GM20000 (cell line): ENCODE results near the gene RALY.

Experiments
- DNase-seq: peaks from one replicate; pipeline ENCODE4 v3.0.0; 2012; ENCODE audit warnings: low spot score
- TF ChIP-seq, protein P1 (sequence below): IDR thresholded peaks from 2 replicates; pipeline ENCODE4 v1.5.1; 2012; ENCODE audit warnings: mild to moderate bottlenecking, control low read depth; ENCODE audit errors: extremely low read depth, missing control alignments

RALY gene

DNA sequence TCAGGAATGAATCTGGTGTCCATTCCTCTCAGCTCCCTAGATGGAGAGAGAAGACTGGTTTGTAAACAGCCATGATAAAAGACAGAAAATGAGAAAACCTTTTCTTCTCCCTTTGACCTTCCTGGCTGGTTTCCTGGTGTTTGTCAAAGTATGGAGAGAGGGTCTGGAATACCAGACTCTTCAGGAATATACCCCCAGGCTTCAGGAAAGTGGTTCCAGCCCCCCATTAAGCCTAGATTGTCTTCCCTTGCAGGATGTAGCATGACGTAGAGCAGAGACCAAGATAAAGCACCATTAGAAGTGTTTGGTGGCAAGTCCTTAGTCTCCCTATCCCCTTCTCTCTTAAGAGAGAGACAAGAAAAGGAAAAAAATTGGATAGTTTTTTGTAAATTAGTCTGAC is 67.3 kb downstream of the RALY start:
- TF ChIP-seq, protein P1, sequence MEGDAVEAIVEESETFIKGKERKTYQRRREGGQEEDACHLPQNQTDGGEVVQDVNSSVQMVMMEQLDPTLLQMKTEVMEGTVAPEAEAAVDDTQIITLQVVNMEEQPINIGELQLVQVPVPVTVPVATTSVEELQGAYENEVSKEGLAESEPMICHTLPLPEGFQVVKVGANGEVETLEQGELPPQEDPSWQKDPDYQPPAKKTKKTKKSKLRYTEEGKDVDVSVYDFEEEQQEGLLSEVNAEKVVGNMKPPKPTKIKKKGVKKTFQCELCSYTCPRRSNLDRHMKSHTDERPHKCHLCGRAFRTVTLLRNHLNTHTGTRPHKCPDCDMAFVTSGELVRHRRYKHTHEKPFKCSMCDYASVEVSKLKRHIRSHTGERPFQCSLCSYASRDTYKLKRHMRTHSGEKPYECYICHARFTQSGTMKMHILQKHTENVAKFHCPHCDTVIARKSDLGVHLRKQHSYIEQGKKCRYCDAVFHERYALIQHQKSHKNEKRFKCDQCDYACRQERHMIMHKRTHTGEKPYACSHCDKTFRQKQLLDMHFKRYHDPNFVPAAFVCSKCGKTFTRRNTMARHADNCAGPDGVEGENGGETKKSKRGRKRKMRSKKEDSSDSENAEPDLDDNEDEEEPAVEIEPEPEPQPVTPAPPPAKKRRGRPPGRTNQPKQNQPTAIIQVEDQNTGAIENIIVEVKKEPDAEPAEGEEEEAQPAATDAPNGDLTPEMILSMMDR: no peak
- DNase-seq: no peak

DNA sequence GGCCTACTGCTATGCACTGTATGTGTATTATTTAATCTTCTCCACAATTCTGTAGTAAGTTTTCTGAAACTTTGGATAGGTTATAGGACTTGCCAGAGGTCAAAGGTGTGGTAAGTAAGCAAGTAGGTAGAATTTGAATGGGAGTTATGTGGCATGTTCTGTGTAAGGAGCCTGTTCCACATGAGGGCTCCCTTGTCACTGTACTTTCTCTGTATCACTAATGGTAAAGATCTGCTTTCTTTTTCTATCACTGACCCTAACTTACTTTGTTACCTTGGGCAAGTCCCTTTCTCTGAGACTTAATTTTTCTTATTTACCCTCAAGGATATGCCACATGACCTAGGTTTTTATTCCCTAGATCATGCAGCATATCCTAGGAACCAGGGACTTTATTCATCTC is 68.0 kb downstream of the RALY start:
- no peak for DNase-seq
- TF ChIP-seq, protein P1: no peak

DNA sequence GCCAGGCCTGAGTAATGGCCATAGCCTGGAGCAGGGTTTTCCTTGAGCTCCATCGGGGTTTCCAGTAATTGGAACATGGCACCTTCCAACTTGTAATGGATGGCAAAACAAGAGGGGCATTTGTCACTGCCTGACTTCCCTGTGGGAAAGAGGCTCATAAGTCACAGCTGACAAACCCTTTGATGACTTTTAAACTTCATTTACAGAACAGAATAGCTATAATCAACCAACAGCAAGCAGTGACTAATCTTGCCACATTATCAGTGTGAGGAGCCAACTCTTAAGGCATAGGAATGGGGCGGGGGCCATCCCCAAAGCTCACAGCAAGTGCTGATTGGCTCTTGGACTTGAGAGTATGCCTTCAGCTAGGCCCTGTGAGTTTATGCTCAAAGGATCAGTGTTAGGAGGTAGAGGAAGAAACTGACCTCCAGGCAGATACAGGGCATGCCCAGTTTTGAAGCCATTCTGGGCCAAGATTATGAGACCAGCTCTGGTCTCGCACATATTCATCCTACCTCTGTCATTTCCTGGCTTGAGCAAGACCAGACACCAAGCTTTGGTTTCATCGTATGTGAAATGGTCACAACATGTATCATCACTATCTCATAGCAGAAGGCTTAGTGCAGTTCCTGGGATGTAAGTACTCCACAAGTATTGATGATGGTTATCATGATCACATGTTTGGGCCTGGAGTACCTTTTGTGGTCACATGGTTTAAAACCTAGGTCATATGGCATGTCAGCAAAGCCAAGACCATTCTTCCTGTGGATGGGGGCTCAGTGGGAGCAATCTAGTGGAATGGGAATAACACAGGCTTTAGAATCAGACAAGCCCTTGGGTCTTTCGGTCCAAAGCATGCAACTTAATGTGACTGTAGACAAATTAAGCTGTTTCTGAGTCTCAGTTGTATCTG is 69.1 kb downstream of the RALY start:
- DNase-seq: no peak

DNA sequence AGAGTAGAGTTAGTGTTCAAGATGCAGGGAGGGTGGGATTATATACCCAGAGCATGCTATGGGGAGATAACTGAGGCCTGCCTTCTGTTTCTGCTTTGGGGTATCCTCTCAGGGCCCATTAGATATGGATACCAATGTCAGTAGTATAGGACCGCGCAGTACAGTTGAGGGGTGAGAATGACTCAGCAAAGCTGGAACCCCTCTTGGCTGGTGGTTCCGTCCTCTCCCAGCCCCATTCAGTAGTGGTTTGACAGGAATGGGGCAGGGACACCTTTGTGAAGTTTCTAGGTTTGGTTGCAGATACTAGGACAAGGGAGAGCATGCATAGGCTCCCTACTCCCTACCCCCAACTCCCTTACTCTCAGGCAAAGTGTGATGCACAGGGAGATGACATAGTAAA is 70.6 kb downstream of the RALY start:
- TF ChIP-seq, protein P1: no peak
- DNase-seq: no peak

More for the DNA sequence above, 69.1 kb downstream of the RALY start:
- TF ChIP-seq, protein P1: no peak

DNA sequence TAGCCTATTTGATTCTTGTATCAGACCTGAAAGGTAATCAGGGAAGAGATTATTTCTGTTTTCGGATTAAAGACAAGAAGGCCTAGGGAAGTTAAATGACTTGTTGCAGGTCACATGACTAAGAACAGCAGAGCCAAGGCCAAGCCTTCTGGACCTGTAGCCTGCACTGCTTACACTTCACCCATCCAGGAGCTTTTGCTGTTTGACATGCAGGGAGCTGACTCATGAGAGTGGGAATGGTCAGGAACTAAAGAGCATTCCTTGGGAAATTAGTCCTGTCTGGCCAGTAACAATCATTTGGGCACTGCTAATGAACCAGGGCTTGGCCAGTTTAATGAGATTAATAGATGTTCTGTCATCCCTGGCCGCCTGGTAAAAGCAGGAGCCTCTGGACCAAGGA is 71.5 kb downstream of the RALY start:
- no peak for DNase-seq
- TF ChIP-seq, protein P1: no peak

DNA sequence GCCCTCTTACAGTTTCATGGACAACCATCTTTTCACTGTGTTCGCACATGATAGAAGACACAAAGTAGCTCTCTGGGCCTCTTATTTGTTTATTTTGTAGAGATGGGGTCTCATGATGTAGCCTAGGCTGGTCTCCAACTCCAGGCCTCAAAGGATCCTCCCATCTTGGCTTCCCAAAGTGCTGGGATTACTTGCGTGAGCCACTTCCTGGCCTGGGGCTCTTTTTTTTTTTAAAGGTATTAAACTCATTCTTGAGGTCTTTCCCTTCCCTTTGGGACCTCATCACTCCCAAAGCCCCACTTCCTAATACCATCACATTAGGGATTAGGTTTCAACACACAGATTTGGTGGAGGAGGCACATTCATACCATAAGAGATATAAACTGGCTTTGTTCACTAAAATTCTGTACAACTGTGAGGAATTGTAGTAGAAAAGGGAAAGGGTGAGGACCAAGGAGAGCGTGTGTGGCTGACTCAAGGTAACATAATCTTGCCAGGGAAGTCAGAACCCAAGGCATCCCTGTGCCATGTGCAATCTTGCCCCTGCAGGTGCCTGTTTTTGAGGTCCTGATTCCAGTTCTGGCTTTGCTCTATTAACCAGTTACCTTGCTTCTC is 72.9 kb downstream of the RALY start:
- no peak for DNase-seq
- TF ChIP-seq, protein P1: no peak

DNA sequence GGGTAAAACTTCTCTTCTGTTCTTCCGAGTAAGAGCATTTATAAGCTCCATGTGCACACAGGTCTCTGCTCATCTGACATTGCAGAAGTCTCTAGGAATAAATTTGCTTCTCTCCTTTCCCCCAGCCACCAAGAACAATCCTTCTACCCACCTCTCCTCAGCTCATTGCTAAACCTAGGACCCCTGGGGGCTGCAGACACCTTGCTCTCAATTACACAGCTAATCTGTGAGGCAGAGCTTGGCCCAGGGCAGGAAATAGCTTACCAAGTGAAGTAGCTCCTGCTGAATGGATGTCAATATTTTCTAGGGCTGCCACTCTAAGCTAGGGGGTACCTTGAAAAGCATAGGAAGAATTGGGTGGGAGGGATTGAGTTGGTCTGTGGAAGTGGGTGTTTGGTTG is 74.3 kb downstream of the RALY start:
- no peak for DNase-seq
- TF ChIP-seq, protein P1: no peak
